ENCODE results near the gene DGKE. TPM values are rescaled to one million over a fixed set of nuclear protein-coding genes. Genes with fewer than 3 reads are reported as not detected.

DGKE gene
- total and polyA plus RNA-seq, 2 of the 13 experiments (the other 11 are each of a cell fraction or from before 2014, with no cell fraction given): 3.2 to 5.3 TPM

- no peak for TF ChIP-seq PRDM15 (CRISPR knock-in tag; IDR thresholded peaks at IDR 0.05)
- no peak for TF ChIP-seq ZKSCAN8 (CRISPR knock-in tag; IDR thresholded peaks at IDR 0.05; ENCODE audit: borderline replicate concordance)
- no peak for TF ChIP-seq ZNF264 (CRISPR knock-in tag; IDR thresholded peaks at IDR 0.05)
- no peak for TF ChIP-seq KDM4B (CRISPR knock-in tag; IDR thresholded peaks at IDR 0.05)
- peak; percentile 26 for TF ChIP-seq HNRNPK (IDR thresholded peaks at IDR 0.05; ENCODE audit: low read depth, low read length, poor library complexity, severe bottlenecking)
- TF ChIP-seq, protein P1, sequence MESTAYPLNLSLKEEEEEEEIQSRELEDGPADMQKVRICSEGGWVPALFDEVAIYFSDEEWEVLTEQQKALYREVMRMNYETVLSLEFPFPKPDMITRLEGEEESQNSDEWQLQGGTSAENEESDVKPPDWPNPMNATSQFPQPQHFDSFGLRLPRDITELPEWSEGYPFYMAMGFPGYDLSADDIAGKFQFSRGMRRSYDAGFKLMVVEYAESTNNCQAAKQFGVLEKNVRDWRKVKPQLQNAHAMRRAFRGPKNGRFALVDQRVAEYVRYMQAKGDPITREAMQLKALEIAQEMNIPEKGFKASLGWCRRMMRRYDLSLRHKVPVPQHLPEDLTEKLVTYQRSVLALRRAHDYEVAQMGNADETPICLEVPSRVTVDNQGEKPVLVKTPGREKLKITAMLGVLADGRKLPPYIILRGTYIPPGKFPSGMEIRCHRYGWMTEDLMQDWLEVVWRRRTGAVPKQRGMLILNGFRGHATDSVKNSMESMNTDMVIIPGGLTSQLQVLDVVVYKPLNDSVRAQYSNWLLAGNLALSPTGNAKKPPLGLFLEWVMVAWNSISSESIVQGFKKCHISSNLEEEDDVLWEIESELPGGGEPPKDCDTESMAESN (CRISPR knock-in tag; conservative IDR thresholded peaks at IDR 0.05): peak; percentile 95
- no peak for TF ChIP-seq PLRG1 (conservative IDR thresholded peaks at IDR 0.05)
- TF ChIP-seq, protein P2, sequence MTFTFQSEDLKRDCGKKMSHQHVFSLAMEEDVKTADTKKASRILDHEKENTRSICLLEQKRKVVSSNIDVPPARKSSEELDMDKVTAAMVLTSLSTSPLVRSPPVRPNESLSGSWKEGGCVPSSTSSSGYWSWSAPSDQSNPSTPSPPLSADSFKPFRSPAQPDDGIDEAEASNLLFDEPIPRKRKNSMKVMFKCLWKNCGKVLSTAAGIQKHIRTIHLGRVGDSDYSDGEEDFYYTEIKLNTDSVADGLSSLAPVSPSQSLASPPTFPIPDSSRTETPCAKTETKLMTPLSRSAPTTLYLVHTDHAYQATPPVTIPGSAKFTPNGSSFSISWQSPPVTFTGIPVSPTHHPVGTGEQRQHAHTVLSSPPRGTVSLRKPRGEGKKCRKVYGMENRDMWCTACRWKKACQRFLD (CRISPR knock-in tag; IDR thresholded peaks at IDR 0.05; ENCODE audit: borderline replicate concordance): peak; percentile 40; the same call in 1 of the 2 replicates
- TF ChIP-seq CENPT (CRISPR knock-in tag; IDR thresholded peaks at IDR 0.05; ENCODE audit: low read depth): peak; percentile 93
- no peak for TF ChIP-seq ZFP62 (CRISPR knock-in tag; IDR thresholded peaks at IDR 0.05)
- TF ChIP-seq KLF6 (CRISPR knock-in tag; IDR thresholded peaks at IDR 0.05): peak; percentile 67
- TF ChIP-seq EHMT2 (IDR thresholded peaks at IDR 0.05; ENCODE audit: borderline replicate concordance, low read depth, low read length): no peak
- TF ChIP-seq TP53 (CRISPR knock-in tag; conservative IDR thresholded peaks at IDR 0.05): no peak
- TF ChIP-seq, protein P3, sequence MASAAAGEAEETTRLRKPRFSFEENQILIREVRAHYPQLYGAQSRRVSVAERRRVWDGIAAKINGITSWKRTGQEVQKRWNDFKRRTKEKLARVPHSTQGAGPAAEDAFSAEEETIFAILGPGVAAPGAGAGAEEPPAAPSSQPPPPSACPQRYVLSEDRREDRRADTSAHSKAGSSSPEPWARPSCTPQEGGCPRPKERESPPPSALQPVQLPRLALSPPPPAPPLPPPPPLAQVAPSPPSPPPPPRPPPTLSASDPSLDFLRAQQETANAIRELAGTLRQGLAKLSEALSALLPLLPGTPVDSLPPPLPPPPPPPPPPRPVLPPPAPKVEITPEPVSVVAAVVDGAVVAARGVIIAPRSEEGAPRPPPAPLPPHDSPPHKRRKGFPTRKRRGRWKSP (CRISPR knock-in tag; IDR thresholded peaks at IDR 0.05): no peak; the same call in 1 of the 2 replicates
- TF ChIP-seq ZMYM2 (CRISPR knock-in tag; IDR thresholded peaks at IDR 0.05): no peak
- no peak for TF ChIP-seq ZNF788 (CRISPR knock-in tag; IDR thresholded peaks at IDR 0.05; ENCODE audit: borderline replicate concordance)
- no peak for TF ChIP-seq NR2F1 (CRISPR knock-in tag; IDR thresholded peaks at IDR 0.05)
- peak; percentile 86 for TF ChIP-seq SP4 (CRISPR knock-in tag; IDR thresholded peaks at IDR 0.05)
- TF ChIP-seq FOXK1 (CRISPR knock-in tag; IDR thresholded peaks at IDR 0.05; ENCODE audit: borderline replicate concordance, low read depth): no peak
- TF ChIP-seq, protein P4, sequence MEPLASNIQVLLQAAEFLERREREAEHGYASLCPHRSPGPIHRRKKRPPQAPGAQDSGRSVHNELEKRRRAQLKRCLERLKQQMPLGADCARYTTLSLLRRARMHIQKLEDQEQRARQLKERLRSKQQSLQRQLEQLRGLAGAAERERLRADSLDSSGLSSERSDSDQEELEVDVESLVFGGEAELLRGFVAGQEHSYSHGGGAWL (CRISPR knock-in tag; IDR thresholded peaks at IDR 0.05): peak; percentile 4; the same call in 1 of the 2 replicates
- no peak for TF ChIP-seq ZNF256 (CRISPR knock-in tag; conservative IDR thresholded peaks at IDR 0.05)
Measured at GRCh38 chr17:56833809-56834379, at the start of gene DGKE, which contains the start of gene C17orf67 (continued).

All from HepG2 (cell line).